Epithelial cell of proximal tubule (primary cell): ENCODE results near the gene CHD6. TPM values are rescaled to one million over a fixed set of nuclear protein-coding genes. Genes with fewer than 3 reads are reported as not detected.

ENCODE experiments used
- DNase-seq: peaks from one replicate; pipeline ENCODE4 v3.0.0-alpha.2; 2011; ENCODE audit warnings: low read depth
- H3K4me3 ChIP-seq: 2 replicates; pipeline ENCODE4 v1.5.1; 2011; ENCODE audit warnings: low read depth, mild to moderate bottlenecking, low read length
- CTCF ChIP-seq: conservative IDR thresholded peaks from 2 replicates; pipeline ENCODE4 v1.5.1; 2012; ENCODE audit warnings: low read depth, mild to moderate bottlenecking, low read length
- total RNA-seq: library from RNA; depleted of rRNA; stranded (reverse); fragments of >200 nt; gene quantifications from 2 replicates; pipeline ENCODE4 v1.2.3, GENCODE V29; 2015

The CHD6 gene
- total RNA-seq, 1 donor from 2014 or later, result 22.3 TPM

DNA sequence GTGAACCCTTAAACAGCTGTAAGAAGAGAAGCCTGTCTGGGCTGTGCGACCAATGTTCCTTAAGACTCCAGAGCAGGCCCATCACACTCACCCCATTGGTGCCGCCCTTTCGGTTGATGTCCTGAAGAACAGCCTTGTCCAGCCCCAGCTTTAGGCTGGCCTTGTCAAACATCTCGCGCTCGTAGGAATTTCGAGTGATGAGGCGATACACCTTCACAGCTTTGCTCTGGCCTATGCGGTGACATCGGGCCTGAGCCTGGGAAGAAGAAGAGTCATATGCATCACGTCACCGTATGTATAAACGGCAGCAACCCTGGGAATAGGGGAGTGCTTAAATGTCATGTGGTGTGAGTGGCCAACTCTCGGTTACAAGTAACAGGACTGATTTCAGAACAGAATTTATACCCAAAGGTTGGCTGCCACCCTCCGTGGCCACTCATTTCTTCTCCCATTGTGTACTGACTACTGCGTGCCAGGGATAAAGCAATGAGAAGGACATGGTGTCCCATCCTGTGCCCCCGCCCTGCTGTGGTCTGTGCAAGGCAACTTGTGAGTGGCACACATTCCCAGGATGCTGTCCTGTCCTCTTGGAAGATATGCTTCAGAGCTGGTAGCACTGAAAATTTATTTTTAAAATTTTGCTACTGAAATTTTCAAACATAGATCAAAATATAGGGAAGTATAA lies 160.9 kb downstream of the CHD6 start:
- H3K4me3 ChIP-seq, result no peak overlapping the region
- no peak for DNase-seq
- TF ChIP-seq CTCF, result no peak

GRCh38 chr20:41456351-41456750 lies 161.8 kb downstream of the CHD6 start:
- no peak overlapping the region for H3K4me3 ChIP-seq
- no peak for TF ChIP-seq CTCF
- no peak for DNase-seq

DNA sequence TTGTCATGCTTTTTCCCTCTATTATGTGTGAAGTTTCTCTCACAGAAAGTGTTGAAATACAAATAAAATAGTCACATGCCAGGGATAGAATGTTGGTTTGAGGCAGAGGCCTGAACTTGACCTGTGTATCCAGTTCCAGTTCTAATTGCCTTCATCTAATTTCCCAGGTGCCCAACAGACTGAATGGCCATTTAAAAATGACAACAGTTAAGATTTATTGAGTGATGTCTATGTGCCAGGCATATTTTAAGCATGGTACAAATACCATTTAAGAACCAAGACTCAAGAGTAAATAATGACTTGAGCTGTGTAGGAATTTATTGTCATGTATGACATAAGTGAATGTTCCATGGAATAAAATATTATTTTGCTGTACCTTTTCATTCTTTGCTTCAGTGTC lies 163.9 kb downstream of the CHD6 start:
- DNase-seq, result no peak
- no peak for TF ChIP-seq CTCF
- no peak overlapping the region for H3K4me3 ChIP-seq

DNA sequence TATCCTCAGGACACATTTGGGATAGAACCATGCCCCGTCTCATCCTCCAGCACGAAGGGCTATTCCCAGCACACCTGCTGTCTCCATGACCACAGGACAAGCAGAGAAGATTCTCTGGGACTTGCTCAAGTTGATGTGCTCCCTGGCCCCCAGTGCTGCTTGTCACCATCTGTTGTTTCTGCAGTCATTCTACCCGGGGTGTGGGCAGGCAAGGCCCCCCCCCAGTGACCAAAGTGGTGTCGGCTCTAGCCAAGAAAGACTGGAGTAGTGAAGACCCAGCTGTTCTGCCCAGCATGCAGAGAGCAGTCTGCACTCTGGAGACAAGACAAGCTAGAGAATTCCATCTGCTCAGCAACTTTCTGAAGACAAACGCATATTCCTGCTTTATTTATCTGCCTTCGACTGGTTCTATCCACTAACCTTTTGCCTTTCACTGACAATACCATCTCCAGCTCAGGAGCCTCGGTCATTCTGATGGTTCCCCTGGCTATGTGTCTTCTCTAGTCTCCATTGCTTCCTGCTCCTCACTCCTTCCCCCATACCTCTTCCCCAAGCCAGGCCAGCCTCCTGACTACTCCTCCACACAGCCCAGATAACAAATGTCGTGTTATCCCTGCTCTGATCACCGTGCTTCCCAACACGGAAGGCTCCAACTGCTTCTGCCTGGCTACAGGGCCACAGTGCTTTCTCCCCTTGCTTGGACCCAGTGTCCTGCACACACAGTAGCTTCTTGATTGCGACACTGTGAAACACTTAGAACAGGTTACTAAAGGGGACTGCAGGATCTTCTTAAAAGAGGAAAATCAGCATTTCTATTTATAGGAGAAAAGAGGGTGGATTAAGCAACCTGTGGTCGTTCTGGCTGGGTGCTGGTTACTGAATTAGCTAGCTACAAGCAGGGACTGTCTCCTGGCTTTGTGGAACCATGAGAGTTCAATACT lies 164.9 kb downstream of the CHD6 start:
- no peak for TF ChIP-seq CTCF
- no peak overlapping the region for H3K4me3 ChIP-seq
- DNase-seq, result no peak

- H3K4me3 ChIP-seq, result no peak overlapping the region
- TF ChIP-seq CTCF, result no peak
- DNase-seq, result no peak
These were observed 166.0 kb downstream of the CHD6 start for GRCh38 chr20:41452226-41452625.

DNA sequence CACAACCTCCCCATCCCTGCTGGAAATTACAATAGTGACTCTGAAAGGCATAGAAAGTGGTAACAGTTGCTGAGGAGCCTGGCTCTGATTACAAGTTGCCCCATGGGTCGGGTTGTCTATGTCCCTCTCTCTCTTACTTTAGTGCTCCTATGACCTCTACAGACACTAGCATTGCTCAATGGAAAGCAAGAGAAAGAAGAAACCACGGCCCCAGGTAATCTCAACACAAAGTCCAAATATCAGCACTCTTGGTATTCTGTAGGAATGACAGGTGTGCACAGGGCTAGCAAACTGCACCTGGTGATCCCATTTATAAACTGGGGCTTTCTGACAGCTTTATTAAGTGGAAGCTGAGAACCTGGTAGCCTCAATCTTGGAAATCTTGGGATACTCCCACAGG lies 171.2 kb downstream of the CHD6 start:
- TF ChIP-seq CTCF, result no peak
- DNase-seq, result no peak
- H3K4me3 ChIP-seq, result no peak overlapping the region
